Measurements from ENCODE around the gene GMPS.
"Not testable (repeated sequence)": the region's sequence is repeated elsewhere in the genome, so short reads cannot be mapped to it uniquely, and the experiment has no call there.

The GMPS gene

DNA sequence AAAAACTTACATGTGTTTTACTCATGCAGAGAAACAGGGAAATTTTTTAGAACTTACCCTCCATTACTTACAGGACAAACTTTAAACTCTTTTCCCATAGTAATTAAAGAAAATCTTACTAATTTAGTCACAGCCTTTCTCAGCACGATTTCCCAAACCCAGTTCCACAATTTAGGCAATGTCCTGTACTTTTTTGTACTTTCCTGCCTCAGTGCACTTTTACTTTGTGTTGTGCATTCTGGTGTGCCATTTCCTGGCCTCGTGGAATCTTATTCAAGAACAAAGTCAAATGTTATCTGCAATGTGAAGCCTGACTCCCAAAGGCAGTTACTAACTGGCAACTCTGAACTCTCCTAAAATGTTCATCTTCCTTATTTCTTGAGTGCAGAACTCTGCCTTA lies 18.1 kb upstream of the GMPS start:
- TF ChIP-seq CTCF (IDR thresholded peaks at IDR 0.05; ENCODE audit: control extremely low read depth, extremely low read depth, low read depth, missing control alignments) = no peak
- DNase-seq (ENCODE audit: extremely low spot score) = no peak
- CTCF ChIA-PET = interaction anchor here (1.5 to 4.1 kb wide), 5 partner anchors 9 to 47 kb away, joined by 3 to 28 read pairs (median 6); partner anchors contain the start of genes C3orf33 and GMPS
- POLR2A ChIA-PET = interaction anchor here (2.2 kb wide), 1 partner anchor 46 kb away, joined by 8 read pairs; the partner anchor contains the start of gene C3orf33

DNA sequence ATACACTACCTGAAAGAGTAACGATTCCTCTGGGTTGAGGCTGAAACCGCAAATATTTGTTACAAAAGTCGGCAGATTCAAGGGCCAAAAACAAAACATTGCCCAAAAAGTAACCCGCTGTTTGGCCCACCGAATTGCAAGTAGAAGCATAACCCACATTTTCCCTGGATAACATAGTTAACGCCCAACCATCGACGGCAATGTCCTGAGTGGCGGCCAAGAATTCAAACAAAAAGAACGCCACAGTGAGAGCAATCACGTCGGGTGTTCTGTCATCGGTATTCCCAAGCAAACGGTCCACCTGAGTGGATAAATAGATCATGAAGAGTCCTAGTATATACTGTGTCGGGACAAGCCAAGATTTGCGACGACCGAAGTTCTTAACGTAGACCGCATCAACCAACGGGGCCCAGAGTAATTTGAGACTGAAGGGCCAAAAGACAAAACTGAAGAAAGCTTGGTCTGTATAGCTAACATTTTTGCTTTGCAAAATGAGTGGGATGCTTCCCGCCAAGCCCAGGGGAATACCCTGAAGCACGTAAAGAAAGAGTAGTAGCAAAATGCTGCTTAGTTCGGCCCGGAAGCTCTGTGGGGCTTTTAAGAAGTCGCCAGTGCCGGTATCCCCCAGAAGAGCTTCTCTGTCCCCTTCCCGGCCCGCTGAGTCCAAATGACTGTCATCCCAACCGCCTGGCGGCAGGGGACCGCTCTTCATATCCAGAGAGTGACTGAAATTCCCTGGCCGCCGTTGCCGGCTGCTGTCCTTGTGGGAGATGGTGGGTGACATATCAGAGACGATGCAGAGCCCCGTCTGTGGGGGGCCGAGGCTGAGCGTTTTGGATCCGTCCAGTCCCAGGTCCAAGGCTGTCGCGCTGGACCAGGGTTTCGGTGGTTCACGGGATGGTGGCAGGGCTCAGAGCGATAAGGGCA lies 17.0 kb upstream of the GMPS start:
- ChIA-PET CTCF (interaction anchor here (1.1 to 4.1 kb wide), 7 partner anchors 10 to 48 kb away, joined by 3 to 28 read pairs (median 5); partner anchors contain the start of genes C3orf33 and GMPS), POLR2A (interaction anchor here (0.7 to 2.2 kb wide), 7 partner anchors 10 to 47 kb away, joined by 3 to 8 read pairs (median 4); partner anchors contain the start of genes C3orf33 and GMPS)
- no peak for DNase-seq (ENCODE audit: extremely low spot score)
- no peak for TF ChIP-seq CTCF (IDR thresholded peaks at IDR 0.05; ENCODE audit: control extremely low read depth, extremely low read depth, low read depth, missing control alignments)

GRCh38 chr3:155854141-155854940 lies 16.1 kb upstream of the GMPS start, which contains the start of gene SLC33A1:
Gene SLC33A1 (minus strand): TSS chr3:155854427. CDS start chr3:155853997, 430 bp downstream.
- TF ChIP-seq CTCF (IDR thresholded peaks at IDR 0.05; ENCODE audit: control extremely low read depth, extremely low read depth, low read depth, missing control alignments) = no peak
- ChIA-PET CTCF (interaction anchor here (1.1 to 4.1 kb wide), 5 partner anchors 11 to 49 kb away, joined by 3 to 28 read pairs (median 6); partner anchors contain the start of genes C3orf33 and GMPS), POLR2A (interaction anchor here (0.9 to 2.2 kb wide), 5 partner anchors 11 to 48 kb away, joined by 3 to 8 read pairs (median 5); partner anchors contain the start of genes C3orf33 and GMPS)
- peak; percentile 98 for DNase-seq (ENCODE audit: extremely low spot score)

DNA sequence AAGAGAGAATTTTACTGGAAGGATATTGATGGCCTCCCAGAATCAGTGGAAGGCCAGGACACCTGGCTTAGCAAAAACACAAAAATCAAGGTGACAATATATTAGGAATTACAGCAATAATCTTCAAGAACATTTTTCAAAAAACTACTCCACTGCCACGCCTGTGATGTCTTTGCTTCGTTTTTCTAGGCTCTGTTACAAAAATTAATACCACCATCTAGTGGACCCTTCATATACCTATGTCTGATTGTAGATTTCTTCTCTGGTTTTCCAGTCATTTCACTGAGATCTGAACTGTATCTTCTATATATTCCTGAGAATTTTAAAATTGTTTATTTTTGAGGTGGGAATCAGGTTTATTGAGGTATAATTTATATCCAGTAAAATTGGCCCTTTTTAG lies 10.6 kb upstream of the GMPS start:
- ChIA-PET CTCF (no interaction called here), POLR2A (no interaction called here)
- TF ChIP-seq CTCF (IDR thresholded peaks at IDR 0.05; ENCODE audit: control extremely low read depth, extremely low read depth, low read depth, missing control alignments) = peak; percentile 37
- peak; percentile 41 for DNase-seq (ENCODE audit: extremely low spot score)

DNA sequence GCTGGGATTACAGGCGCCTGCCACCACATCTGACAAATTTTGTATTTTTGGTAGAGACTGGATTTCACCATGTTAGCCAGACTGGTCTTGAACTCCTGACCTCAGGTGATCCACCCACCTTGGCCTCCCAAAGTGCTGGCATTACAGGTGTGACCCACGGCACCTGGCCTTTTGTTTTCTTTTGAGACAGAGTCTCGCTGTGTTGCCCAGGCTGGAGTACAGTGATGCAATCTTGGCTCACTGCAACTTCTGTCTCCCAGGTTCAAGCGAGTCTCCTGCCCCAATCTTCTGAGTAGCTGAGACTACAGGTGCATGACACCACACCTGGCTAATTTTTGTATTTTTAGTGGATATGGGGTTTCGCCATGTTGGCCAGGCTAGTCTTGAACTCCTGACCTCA lies 10.0 kb upstream of the GMPS start:
- DNase-seq (ENCODE audit: extremely low spot score); POLR2A ChIA-PET; CTCF ChIA-PET: not testable (repeated sequence)

DNA sequence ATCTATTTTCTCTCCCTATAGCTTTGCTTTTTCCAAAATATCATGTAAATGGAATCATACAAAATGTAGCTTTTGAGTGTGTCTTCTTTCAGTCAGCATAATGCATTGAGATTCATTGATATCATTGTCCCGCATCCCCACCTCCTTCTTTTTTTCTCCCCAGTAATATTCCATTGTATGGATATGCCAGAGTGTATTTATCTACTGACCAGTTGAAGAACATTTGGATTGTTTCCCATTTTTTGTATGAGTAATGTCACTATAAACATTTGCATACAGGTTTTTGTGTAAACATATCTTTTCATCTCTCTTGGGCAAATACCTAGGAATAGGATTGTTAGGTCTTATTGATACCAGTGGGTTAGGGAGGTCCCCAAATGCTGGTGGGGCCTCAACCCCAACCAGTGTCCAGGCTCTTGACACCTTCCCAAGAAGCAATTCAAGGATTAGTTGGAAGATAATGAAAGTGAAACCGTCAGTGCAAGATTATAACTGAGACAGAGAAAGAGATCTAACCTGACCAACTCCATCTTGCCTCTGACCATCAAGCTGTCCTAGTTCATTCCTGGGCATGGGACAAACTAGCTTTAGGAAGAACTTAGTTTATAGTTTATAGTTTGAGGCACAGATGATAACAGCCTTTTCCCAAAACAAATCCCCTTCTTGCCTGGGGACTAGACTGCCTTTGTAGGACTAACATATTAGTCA lies 8.8 kb upstream of the GMPS start:
- TF ChIP-seq CTCF (IDR thresholded peaks at IDR 0.05; ENCODE audit: control extremely low read depth, extremely low read depth, low read depth, missing control alignments) = no peak
- POLR2A ChIA-PET = interaction anchor here (0.7 kb wide), 1 partner anchor 60 kb away, joined by 6 read pairs; no protein-coding TSS in a partner anchor
- DNase-seq (ENCODE audit: extremely low spot score) = no peak
- CTCF ChIA-PET = interaction anchor here (1.9 to 3.2 kb wide), 2 partner anchors 12 to 56 kb away, joined by 6 to 14 read pairs; partner anchors contain the start of gene C3orf33

- not testable (repeated sequence) for DNase-seq (ENCODE audit: extremely low spot score)
- ChIA-PET CTCF (interaction anchor here (1.9 to 3.2 kb wide), 2 partner anchors 11 to 57 kb away, joined by 6 to 14 read pairs; partner anchors contain the start of gene C3orf33), POLR2A (interaction anchor here (0.7 kb wide), 1 partner anchor 59 kb away, joined by 6 read pairs; no protein-coding TSS in a partner anchor)
Observed at GRCh38 chr3:155862290-155862982, 8.0 kb upstream of the GMPS start.
